HEK293T (cell line): Measurements from ENCODE around the gene NR6A1.

ENCODE experiments used
- CTCF ChIA-PET: fragments of 350-600 bp; formaldehyde crosslinking; extraction: SDS; loops from one replicate; lab custom pipeline; 2021; ENCODE audit warnings: antibody characterized with exemption, inconsistent platforms; lab: Yijun Ruan, JAX
- POLR2A ChIA-PET: fragments of 350-600 bp; formaldehyde crosslinking; extraction: SDS; loops from one replicate; lab custom pipeline; 2020; ENCODE audit warnings: antibody characterized with exemption, inconsistent platforms; lab: Yijun Ruan, JAX
- DNase-seq: peaks from one replicate; pipeline ENCODE4 v3.0.0; 2012; ENCODE audit warnings: mixed read lengths; ENCODE audit errors: extremely low spot score
- ARNT ChIP-seq: fragments of 450-650 bp; IDR thresholded peaks from 2 replicates; pipeline ENCODE4 v1.6.1; 2017; ENCODE audit warnings: mild to moderate bottlenecking
- BHLHE40 ChIP-seq: fragments of 450-650 bp; IDR thresholded peaks from 2 replicates; pipeline ENCODE4 v1.6.1; 2016; ENCODE audit warnings: mild to moderate bottlenecking, moderate library complexity, borderline replicate concordance
- CTBP1 ChIP-seq: fragments of 450-650 bp; IDR thresholded peaks from 2 replicates; pipeline ENCODE4 v1.6.1; 2016; ENCODE audit warnings: borderline replicate concordance
- ELF4 ChIP-seq: fragments of 450-650 bp; IDR thresholded peaks from 2 replicates; pipeline ENCODE4 v1.6.1; 2017; ENCODE audit warnings: antibody characterized with exemption
- FOXA1 ChIP-seq: fragments of 450-650 bp; IDR thresholded peaks from 2 replicates; pipeline ENCODE4 v1.6.1; 2016; ENCODE audit warnings: mild to moderate bottlenecking
- FOXK2 ChIP-seq: fragments of 450-650 bp; IDR thresholded peaks from 2 replicates; pipeline ENCODE4 v1.6.1; 2016; ENCODE audit warnings: mild to moderate bottlenecking
- FOXM1 ChIP-seq: fragments of 450-650 bp; IDR thresholded peaks from 2 replicates; pipeline ENCODE4 v1.6.1; 2017; ENCODE audit warnings: mild to moderate bottlenecking, borderline replicate concordance
- HDGF ChIP-seq: fragments of 450-650 bp; IDR thresholded peaks from 2 replicates; pipeline ENCODE4 v1.6.1; 2017; ENCODE audit warnings: antibody characterized with exemption, borderline replicate concordance
- L3MBTL2 ChIP-seq: fragments of 450-650 bp; conservative IDR thresholded peaks from 2 replicates; pipeline ENCODE4 v1.6.1; 2016; ENCODE audit warnings: mild to moderate bottlenecking
- LEF1 ChIP-seq: fragments of 450-650 bp; IDR thresholded peaks from 2 replicates; pipeline ENCODE4 v1.6.1; 2017; ENCODE audit warnings: mild to moderate bottlenecking, borderline replicate concordance
- NFRKB ChIP-seq: fragments of 450-650 bp; IDR thresholded peaks from 2 replicates; pipeline ENCODE4 v1.6.1; 2016; ENCODE audit warnings: mild to moderate bottlenecking, moderate library complexity
- PKNOX1 ChIP-seq: fragments of 450-650 bp; IDR thresholded peaks from 2 replicates; pipeline ENCODE4 v1.6.1; 2016
- SP1 ChIP-seq: fragments of 450-650 bp; IDR thresholded peaks from 2 replicates; pipeline ENCODE4 v1.6.1; 2017
- SUZ12 ChIP-seq: fragments of 450-650 bp; IDR thresholded peaks from 2 replicates; pipeline ENCODE4 v1.6.1; 2016; ENCODE audit warnings: mild to moderate bottlenecking
- TARDBP ChIP-seq: fragments of 450-650 bp; IDR thresholded peaks from 2 replicates; pipeline ENCODE4 v1.6.1; 2016
- ZNF384 ChIP-seq: fragments of 450-650 bp; IDR thresholded peaks from 2 replicates; pipeline ENCODE4 v1.6.1; 2016

NR6A1 gene

GRCh38 chr9:124761196-124761595 is 9.9 kb downstream of the NR6A1 start:
- ChIA-PET POLR2A (interaction anchor here (1.0 kb wide), 1 partner anchor 19 kb away, joined by 3 read pairs; no protein-coding TSS in a partner anchor), CTCF (interaction anchor here (0.6 to 0.9 kb wide), 2 partner anchors 8 to 107 kb away, joined by 3 to 5 read pairs; no protein-coding TSS in a partner anchor)
- TF ChIP-seq BHLHE40 (no peak), ARNT (no peak), PKNOX1 (no peak), FOXK2 (no peak), TARDBP (no peak), SUZ12 (no peak), LEF1 (no peak), NFRKB (no peak), SP1 (no peak), FOXM1 (no peak), CTBP1 (no peak), ELF4 (no peak), HDGF (no peak), L3MBTL2 (no peak), ZNF384 (no peak), FOXA1 (no peak)
- no peak for DNase-seq

GRCh38 chr9:124760719-124761118 is 10.4 kb downstream of the NR6A1 start:
- DNase-seq: no peak
- POLR2A ChIA-PET: interaction anchor here (1.0 kb wide), 1 partner anchor 18 kb away, joined by 3 read pairs; no protein-coding TSS in a partner anchor
- TF ChIP-seq HDGF: no peak
- CTCF ChIA-PET: interaction anchor here (0.6 kb wide), 1 partner anchor 9 kb away, joined by 5 read pairs; no protein-coding TSS in a partner anchor

GRCh38 chr9:124759327-124759726 is 11.8 kb downstream of the NR6A1 start:
- POLR2A ChIA-PET: interaction anchor here (0.7 to 1.0 kb wide), 2 partner anchors 11 to 62 kb away, joined by 3 read pairs; no protein-coding TSS in a partner anchor
- DNase-seq: no peak
- CTCF ChIA-PET: no interaction called here
- TF ChIP-seq L3MBTL2: no peak
- no peak for TF ChIP-seq LEF1

GRCh38 chr9:124758691-124759090 is 12.4 kb downstream of the NR6A1 start:
- CTCF ChIA-PET: interaction anchor here (0.6 to 0.7 kb wide), 2 partner anchors 15 to 142 kb away, joined by 3 to 5 read pairs; no protein-coding TSS in a partner anchor
- DNase-seq: no peak
- POLR2A ChIA-PET: interaction anchor here (0.7 to 1.0 kb wide), 2 partner anchors 11 to 63 kb away, joined by 3 read pairs; no protein-coding TSS in a partner anchor
- TF ChIP-seq CTBP1: no peak
- no peak for TF ChIP-seq PKNOX1
- TF ChIP-seq TARDBP: no peak
- TF ChIP-seq SP1: no peak
- no peak for TF ChIP-seq ELF4
- TF ChIP-seq SUZ12: no peak
- no peak for TF ChIP-seq LEF1
- no peak for TF ChIP-seq ARNT
- no peak for TF ChIP-seq FOXM1
- TF ChIP-seq ZNF384: no peak
- TF ChIP-seq FOXA1: no peak
- no peak for TF ChIP-seq NFRKB
- no peak for TF ChIP-seq HDGF
- TF ChIP-seq BHLHE40: no peak
- TF ChIP-seq FOXK2: no peak
- TF ChIP-seq L3MBTL2: no peak

- DNase-seq: no peak
- ChIA-PET POLR2A (no interaction called here), CTCF (interaction anchor here (0.7 kb wide), 1 partner anchor 141 kb away, joined by 3 read pairs; no protein-coding TSS in a partner anchor)
- no peak for TF ChIP-seq FOXK2
- TF ChIP-seq PKNOX1: peak; percentile 55
Measured at GRCh38 chr9:124758061-124758460, 13.1 kb downstream of the NR6A1 start.

- TF ChIP-seq SP1 (no peak), CTBP1 (no peak), ELF4 (no peak), SUZ12 (no peak), FOXK2 (no peak), BHLHE40 (no peak), L3MBTL2 (no peak), TARDBP (no peak), FOXM1 (no peak), ARNT (no peak), PKNOX1 (no peak), LEF1 (no peak), HDGF (no peak), NFRKB (no peak), FOXA1 (no peak)
- DNase-seq: no peak
- POLR2A ChIA-PET: interaction anchor here (0.6 kb wide), 1 partner anchor 78 kb away, joined by 5 read pairs; no protein-coding TSS in a partner anchor
- CTCF ChIA-PET: no interaction called here
Measured at GRCh38 chr9:124757616-124758015, 13.5 kb downstream of the NR6A1 start.
